T-helper 2 cell treated with Interferon-gamma antibody and Interleukin-4, amounts not matched to agents 5 μg/mL and 100 μg/mL, for 36 hours (primary cell): ENCODE results near the gene KCNJ1.

Experiments
- DNase-seq: peaks from one replicate; pipeline ENCODE4 v3.0.0; 2021; ENCODE audit warnings: low spot score
- H3K27ac Mint-ChIP-seq: one replicate; pipeline ENCODE4 v1.8.0; 2021; ENCODE audit warnings: mild to moderate bottlenecking, mixed read lengths
- H3K27me3 Mint-ChIP-seq: one replicate; pipeline ENCODE4 v1.8.0; 2021; ENCODE audit warnings: low read depth, mixed read lengths
- H3K36me3 Mint-ChIP-seq: one replicate; pipeline ENCODE4 v1.8.0; 2021; ENCODE audit warnings: low read depth, mixed read lengths
- H3K4me1 Mint-ChIP-seq: one replicate; pipeline ENCODE4 v1.8.0; 2021; ENCODE audit warnings: low read depth, mixed read lengths
- H3K4me3 Mint-ChIP-seq: one replicate; pipeline ENCODE4 v1.8.0; 2022; ENCODE audit warnings: mild to moderate bottlenecking, moderate library complexity, mixed read lengths
- H3K9me3 Mint-ChIP-seq: one replicate; pipeline ENCODE4 v1.8.0; 2021; ENCODE audit warnings: mixed read lengths

Gene KCNJ1

DNA sequence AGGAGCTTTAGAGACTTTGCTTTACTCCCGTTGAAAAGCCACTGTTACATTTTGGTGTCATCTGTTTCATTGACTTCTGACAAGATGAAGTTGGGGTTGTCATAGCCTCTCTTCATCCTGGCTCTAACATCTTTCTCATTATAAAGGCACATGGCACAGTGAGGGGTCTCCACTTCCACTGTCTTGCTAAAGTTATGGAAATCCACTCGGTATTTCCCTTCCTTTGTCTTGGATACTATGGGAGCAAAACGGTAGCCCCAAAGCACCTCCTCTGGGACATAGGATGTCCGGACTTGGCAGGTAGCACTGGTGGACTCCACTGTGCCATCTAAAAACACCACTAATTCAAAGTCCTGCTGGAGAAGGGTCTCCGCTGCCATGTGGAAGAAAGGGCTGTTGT lies 28.0 kb downstream of the KCNJ1 start:
- no peak overlapping the region for H3K4me3 Mint-ChIP-seq
- H3K27ac Mint-ChIP-seq: no peak overlapping the region
- peaks cover 8% of the 10 kb centered on the region for H3K9me3 Mint-ChIP-seq
- H3K27me3 Mint-ChIP-seq: peaks cover 3% of the 10 kb centered on the region
- peaks cover 23% of the 10 kb centered on the region for H3K4me1 Mint-ChIP-seq
- H3K36me3 Mint-ChIP-seq: peaks cover 2% of the 10 kb centered on the region
- DNase-seq: no peak

DNA sequence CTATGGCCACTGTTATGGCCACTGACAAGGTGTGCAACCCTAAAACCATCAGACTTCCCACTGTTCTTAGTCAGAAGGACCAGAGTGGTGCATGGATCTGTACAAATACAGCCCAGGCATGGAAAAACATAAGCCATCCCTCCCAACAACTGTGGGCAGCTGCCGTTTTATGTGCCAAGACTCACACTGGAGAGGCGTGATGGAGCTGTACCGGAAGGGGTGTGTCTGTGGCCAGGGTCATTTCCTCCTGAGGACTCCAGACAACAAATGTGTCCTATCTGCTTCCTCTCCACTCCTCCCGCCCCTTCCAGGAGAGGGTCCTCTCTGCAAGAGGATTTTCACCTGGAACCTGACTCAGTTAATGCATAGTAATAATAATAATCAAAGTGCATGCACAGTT lies 29.5 kb downstream of the KCNJ1 start:
- Mint-ChIP-seq H3K27me3 (peaks cover 6% of the 10 kb centered on the region), H3K9me3 (peaks cover 8% of the 10 kb centered on the region), H3K4me1 (peaks cover 22% of the 10 kb centered on the region), H3K27ac (no peak overlapping the region), H3K36me3 (peaks cover 2% of the 10 kb centered on the region), H3K4me3 (no peak overlapping the region)
- no peak for DNase-seq

DNA sequence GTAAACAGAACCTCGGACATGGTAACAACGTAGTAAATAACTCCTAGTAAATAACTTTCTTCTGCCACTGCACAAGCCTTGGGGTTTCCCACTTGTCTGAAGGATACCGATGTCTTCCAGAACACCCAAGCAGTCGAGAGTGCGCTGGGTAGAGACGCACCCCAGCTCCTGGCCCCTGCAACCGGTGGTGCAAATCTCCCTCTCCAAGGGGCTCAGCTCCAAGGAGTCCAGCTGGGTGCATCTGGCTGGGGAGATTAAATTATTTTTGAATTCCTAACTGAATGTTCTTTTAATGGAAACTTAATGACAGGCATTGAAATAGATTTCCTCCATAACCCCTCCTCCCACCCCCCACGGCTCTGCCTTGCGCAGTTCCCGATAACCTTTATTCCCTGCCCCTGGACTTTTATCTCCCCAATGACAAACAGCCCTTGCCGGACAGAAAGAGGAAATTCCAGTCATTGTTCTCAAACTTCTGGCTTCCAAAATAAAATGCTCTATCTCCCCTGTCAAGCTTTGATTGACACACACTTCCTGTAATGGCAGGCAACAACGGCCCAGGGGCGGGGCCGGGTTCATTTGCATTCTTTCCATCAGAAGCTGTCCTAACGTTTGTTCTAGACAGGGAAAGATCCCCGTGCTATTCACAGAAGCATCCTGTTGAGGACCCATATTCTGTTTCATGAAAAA lies 31.2 kb downstream of the KCNJ1 start:
- H3K4me1 Mint-ChIP-seq: peaks cover 26% of the 10 kb centered on the region
- no peaks in the 10 kb centered on the region for H3K36me3 Mint-ChIP-seq
- H3K27ac Mint-ChIP-seq: no peak overlapping the region
- DNase-seq: no peak
- H3K27me3 Mint-ChIP-seq: peaks cover 6% of the 10 kb centered on the region
- H3K4me3 Mint-ChIP-seq: no peak overlapping the region
- H3K9me3 Mint-ChIP-seq: peaks cover 8% of the 10 kb centered on the region

DNA sequence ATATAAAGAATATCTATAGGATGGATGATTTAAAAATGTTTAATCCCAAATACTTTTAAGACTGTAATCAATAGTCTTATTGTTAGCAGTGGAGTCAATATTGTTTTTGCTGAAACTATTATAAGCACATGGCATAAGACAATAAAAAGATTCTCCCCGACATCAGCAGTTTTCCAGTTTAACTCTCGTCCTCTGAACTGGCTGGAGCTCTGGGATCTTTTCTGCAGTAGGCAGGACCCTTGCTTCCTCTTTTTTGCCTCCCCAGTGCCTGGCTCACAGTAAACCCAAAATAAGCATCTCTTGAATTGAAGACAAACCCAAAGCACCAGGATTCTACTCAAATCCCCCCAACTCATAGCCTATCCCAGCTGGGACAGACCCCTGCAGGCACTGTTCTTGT lies 32.9 kb downstream of the KCNJ1 start:
- Mint-ChIP-seq H3K27me3 (peaks cover 6% of the 10 kb centered on the region), H3K36me3 (peaks cover 2% of the 10 kb centered on the region), H3K9me3 (peaks cover 8% of the 10 kb centered on the region), H3K27ac (no peak overlapping the region), H3K4me3 (no peak overlapping the region), H3K4me1 (peaks cover 32% of the 10 kb centered on the region)
- DNase-seq: no peak

DNA sequence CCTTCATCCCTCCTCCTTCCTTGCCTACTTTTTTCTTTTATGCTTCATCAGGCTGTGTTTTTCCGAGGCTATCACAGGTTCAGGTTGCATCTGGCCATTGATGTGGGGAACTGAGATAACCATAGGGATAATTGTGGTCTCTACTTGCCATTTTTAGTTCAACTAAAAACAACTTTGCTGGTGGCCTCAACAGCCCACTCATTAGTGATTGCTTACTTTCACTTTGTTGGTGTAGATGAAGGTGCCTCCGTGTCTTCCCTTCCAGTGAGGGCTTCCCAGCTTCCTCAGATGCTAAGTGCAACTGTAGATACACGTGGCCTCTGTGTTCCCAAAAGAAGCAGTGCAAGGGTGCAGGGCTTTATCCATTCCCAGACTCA lies 35.0 kb downstream of the KCNJ1 start:
- DNase-seq: no peak
- Mint-ChIP-seq H3K4me1 (peaks cover 24% of the 10 kb centered on the region), H3K27me3 (peaks cover 6% of the 10 kb centered on the region), H3K4me3 (peak overlapping the region; percentile 71), H3K36me3 (peaks cover 2% of the 10 kb centered on the region), H3K9me3 (peaks cover 1% of the 10 kb centered on the region), H3K27ac (no peak overlapping the region)

DNA sequence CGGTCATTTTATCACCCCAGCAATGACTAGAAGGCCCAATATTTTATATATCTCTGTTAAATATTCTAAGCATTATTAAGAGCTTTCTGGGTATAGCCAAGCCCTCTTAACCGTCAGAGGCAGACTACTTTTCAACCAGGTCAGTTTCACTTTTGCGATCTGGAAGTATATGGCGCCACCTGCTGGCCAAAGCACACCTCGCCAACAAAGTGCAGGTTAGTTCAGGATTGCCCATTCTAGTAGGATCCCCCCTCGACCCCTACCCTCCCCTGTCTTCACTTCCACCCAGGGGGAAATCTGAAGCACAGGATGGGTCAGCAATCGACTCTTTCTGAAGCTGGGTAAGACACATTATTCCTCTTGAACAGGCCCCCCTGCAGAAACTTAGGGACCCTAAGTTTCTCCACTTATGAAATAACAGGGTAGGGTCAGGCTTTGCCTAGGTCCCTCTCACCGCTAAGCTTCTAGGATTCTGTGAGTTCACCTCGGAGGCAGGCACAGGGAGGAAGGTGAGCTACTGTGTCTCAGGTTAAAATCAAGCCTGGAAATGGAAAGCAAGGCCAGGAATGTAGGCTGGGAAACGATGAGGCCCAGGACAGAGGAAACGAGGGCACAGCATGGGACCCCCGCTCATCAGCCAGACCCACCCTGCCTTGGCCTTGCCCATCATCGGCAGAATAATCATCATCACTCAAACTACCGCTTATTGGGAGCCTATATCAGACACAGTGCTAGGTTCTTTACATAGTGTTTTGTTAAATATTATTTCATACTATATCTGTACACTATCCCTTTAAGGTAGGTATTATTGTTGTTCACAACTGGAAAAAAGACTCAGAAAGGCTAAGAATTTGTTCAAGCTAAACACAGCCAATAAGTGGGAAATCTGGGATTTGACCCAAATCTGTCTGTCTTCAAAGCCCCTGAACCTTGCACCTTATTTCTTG lies 35.6 kb downstream of the KCNJ1 start:
- peaks cover 2% of the 10 kb centered on the region for H3K36me3 Mint-ChIP-seq
- peak overlapping the region; percentile 70 for H3K4me3 Mint-ChIP-seq
- H3K9me3 Mint-ChIP-seq: no peaks in the 10 kb centered on the region
- DNase-seq: peak; percentile 78
- peak overlapping the region; percentile 88 for H3K27ac Mint-ChIP-seq
- H3K27me3 Mint-ChIP-seq: peaks cover 6% of the 10 kb centered on the region
- H3K4me1 Mint-ChIP-seq: peaks cover 22% of the 10 kb centered on the region

DNA sequence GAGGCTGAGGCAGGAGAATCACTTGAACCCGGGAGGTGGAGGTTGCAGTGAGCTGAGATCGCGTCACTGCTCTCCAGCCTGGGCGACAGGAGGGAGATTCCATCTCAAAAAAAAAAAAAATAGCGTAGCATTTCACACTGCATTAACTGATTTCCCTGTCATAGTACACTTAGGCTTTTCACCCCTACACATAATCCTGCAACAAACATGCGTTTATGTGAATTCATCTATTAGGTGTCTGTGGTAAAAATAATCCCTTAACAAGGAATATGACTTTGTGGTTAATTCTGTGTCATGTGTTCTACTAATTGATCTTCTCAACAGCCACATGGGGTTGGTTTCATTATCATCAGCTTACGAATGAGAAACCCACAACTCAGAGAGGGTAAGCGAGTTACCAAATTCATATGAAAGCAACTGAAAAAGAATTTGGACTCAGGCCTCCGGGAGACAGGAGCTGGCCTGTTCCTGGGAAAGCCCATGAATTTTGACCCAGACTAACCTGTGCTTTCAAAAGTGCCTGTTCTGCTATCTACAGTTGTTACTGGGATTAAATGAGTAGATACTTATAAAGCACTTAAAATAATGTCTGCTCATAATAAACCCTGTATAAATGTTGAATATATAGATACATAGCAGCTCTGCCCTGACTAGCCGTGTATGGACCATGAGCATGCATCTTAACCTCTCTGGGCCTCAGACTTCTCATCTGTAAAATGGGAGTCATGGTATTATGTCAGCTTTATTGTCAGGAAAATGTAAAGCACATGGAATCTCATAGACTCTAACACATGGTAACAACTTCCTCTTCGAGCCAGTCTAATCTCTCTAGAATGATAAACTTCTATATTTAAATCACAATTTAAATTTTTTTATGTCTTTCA lies 36.6 kb downstream of the KCNJ1 start:
- peaks cover 2% of the 10 kb centered on the region for H3K36me3 Mint-ChIP-seq
- peaks cover 6% of the 10 kb centered on the region for H3K27me3 Mint-ChIP-seq
- peak overlapping the region; percentile 88 for H3K27ac Mint-ChIP-seq
- H3K4me1 Mint-ChIP-seq: peaks cover 18% of the 10 kb centered on the region
- H3K9me3 Mint-ChIP-seq: no peaks in the 10 kb centered on the region
- no peak for DNase-seq
- peak overlapping the region; percentile 70 for H3K4me3 Mint-ChIP-seq

DNA sequence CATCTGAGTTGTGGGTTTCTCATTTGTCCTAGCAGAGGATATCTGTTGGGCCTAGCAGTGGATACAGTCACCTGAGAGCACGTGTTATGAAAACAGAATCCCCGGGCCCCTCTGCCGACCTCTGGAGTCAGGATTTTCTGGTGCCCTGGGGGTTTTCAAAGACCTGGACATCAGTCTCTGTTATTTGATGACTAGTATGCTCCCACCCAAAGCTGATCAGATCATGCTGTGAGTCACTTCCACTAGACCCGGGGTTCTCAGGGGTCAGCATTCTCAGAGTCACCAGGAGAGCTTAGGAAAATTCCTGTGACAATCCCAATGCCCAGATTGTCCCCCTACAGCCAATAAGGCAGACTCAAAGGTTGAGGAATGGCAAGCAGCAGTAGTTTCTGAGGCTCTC lies 38.7 kb downstream of the KCNJ1 start:
- Mint-ChIP-seq H3K4me1 (peaks cover 18% of the 10 kb centered on the region), H3K27ac (no peak overlapping the region), H3K4me3 (no peak overlapping the region), H3K27me3 (no peaks in the 10 kb centered on the region), H3K9me3 (no peaks in the 10 kb centered on the region), H3K36me3 (peaks cover 3% of the 10 kb centered on the region)
- DNase-seq: no peak

DNA sequence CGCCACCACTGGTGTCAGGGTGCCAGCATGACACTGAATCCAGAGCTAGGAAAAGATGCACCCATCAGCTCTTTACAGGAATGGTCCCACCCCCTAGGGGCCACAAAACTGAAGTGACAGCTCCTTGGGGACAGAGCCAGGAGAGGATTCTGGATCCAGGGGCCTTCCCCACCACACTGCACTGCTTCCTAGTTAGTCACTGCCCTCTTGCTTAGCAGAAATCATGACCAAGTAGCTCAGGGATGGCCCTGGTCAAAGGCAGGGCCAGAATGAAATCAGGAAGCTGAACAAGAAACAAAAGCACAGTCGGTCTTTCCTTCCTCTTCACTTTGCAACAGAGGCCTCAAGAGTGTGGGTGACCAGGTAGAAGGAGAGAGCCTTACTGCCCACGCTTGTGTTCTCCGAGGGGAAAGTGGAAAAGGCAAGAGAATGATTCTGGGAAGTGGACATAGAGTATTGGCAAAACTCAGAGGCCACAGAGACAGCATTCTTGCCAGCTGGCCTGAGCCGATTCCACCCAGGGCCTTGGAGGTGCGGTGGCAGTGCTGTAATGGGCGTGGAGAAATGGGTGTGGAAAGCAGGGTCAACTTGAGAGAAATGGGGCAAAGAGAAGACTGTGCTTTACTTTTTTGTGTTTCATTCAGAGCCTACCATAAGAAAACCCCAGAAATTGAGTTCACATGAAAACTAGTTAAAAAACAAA lies 39.8 kb downstream of the KCNJ1 start:
- H3K4me3 Mint-ChIP-seq: no peak overlapping the region

DNA sequence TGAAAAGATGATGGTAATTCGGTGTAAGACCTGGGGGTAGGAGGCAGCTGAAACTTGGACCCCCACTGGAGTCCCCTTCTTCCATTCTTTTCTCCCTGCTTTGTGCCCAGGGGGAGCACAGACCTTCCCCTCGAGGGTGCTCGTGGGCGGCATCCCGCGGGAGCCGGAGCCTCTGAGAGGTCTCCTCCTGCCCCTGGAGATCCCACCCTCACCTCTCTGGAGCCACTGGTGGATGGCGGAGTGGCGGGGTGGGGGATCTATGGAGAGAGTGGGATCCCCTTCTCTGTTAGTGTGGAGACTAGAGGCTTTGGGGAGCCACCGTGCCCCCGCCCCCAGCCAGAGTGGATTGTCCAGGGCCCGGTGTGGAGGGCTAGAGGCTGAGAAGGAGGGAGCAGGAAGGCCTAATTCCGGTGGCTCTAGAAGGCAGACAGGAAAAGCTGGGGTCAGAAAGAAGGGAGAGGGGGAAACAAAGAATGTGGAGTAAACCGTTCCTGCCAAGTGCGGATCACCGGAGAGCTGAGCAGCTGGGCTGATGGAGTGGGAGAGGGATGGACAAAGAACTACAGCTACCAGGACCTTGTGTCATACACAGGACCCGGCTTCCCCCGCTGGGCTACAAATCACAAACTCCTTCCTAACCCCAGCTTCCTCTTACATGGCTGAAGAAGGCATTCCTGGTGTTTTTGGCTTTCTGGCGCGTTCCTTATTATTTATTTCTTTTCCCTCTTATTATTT lies 41.9 kb downstream of the KCNJ1 start:
- no peak for DNase-seq
- Mint-ChIP-seq H3K27me3 (no peaks in the 10 kb centered on the region), H3K4me1 (peaks cover 5% of the 10 kb centered on the region), H3K4me3 (no peak overlapping the region), H3K27ac (no peak overlapping the region), H3K9me3 (no peaks in the 10 kb centered on the region), H3K36me3 (peaks cover 3% of the 10 kb centered on the region)

More for the DNA sequence above, 39.8 kb downstream of the KCNJ1 start:
- DNase-seq: no peak
- peaks cover 3% of the 10 kb centered on the region for H3K36me3 Mint-ChIP-seq
- peaks cover 16% of the 10 kb centered on the region for H3K4me1 Mint-ChIP-seq
- no peaks in the 10 kb centered on the region for H3K27me3 Mint-ChIP-seq
- H3K9me3 Mint-ChIP-seq: no peaks in the 10 kb centered on the region
- no peak overlapping the region for H3K27ac Mint-ChIP-seq

DNA sequence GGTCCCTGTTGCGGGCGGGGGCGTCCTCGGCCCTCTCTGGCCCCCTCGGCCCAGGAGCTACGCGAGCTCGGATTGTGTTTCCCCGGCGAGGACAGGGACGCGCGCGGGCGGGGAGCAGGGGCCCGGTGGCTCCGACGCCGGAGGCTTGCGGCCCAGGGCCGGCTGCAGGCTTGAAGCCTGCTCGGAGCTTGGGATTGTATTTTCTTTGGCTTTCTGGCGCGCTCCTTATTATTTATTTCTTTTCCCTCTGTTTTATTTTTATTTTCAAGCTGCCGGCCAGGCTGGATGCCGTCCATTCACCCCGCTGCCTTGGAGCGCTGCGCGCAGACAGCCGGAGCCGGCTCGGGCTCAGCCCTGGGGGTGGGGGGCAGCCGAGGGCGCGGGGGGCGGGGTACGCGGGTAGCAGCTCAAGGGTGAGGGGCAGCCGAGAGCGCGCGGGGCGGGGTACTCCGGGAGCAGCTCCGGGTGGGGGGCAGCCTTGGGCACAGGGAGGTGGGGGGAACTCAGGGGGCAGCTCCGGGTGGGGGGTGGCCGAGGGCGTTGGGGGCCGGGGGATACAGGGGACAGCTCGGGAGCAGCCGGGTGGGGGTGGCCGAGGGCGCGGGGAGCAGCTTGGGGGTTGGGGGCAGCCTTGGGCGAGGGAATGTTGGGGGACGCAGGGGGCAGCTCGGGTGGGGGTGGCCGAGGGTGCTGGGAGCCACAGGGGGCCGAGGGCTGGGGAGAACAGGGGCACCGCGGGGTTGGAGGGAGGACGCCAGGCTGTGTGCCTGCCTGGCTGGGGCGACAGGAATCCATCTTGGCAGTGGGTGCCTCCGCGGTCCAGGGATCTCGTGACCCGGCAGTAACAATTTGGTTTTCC lies 42.7 kb downstream of the KCNJ1 start:
- no peaks in the 10 kb centered on the region for H3K9me3 Mint-ChIP-seq
- H3K27ac Mint-ChIP-seq: no peak overlapping the region
- peaks cover 1% of the 10 kb centered on the region for H3K36me3 Mint-ChIP-seq
- no peak overlapping the region for H3K4me3 Mint-ChIP-seq
- no peaks in the 10 kb centered on the region for H3K27me3 Mint-ChIP-seq
- DNase-seq: no peak
- no peaks in the 10 kb centered on the region for H3K4me1 Mint-ChIP-seq

DNA sequence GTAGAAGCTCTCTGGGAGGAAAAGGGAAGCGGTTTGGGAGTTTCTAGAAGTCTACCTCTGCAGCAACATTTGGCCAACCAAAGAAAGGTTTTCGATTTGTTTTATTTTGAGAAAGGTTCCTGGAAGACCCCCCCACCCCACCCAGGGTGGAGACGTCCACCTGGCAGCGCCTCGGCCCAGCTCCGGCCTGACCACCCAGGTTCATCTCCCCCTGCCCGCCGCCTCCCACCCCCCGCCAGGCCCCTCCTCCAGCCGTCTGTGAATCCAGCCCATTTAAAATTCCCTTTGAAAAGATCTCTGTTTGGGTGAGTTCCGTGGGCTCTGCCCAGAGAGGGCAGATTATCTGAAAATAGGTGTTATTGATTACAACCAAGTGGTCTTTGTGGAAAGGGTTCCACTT lies 43.3 kb downstream of the KCNJ1 start:
- no peak overlapping the region for H3K27ac Mint-ChIP-seq
- H3K4me1 Mint-ChIP-seq: no peaks in the 10 kb centered on the region
- H3K36me3 Mint-ChIP-seq: peaks cover 6% of the 10 kb centered on the region
- no peak overlapping the region for H3K4me3 Mint-ChIP-seq
- no peaks in the 10 kb centered on the region for H3K9me3 Mint-ChIP-seq
- no peaks in the 10 kb centered on the region for H3K27me3 Mint-ChIP-seq
- no peak for DNase-seq
